Upper lobe of left lung (tissue), 4 donors: Measurements from ENCODE around the gene CUBN.

ENCODE experiments used
- CTCF ChIP-seq, 6 experiments: fragments of 450-650 bp in 4 of 6; fragments of 200-600 bp in 2 of 6; sonication (generic) in 2 of 6; IDR thresholded peaks; one replicate each; pipeline ENCODE4 v1.5.1; 2016 to 2019; ENCODE audit warnings: antibody characterized with exemption in 6 of 6
- EP300 ChIP-seq, 4 donors: sonication (generic); formaldehyde crosslinking; IDR thresholded peaks; one replicate each; pipeline ENCODE4 v1.5.1; 2017; ENCODE audit warnings: antibody characterized with exemption in 4 of 4, control low read depth in 2 of 4

GRCh38 chr10:16819436-16819835 lies 310.2 kb downstream of the CUBN start:
- TF ChIP-seq CTCF (IDR thresholded peaks at IDR 0.05) (no peak), EP300 (IDR thresholded peaks at IDR 0.05) (no peak)
